Measurements from ENCODE around the gene ARHGAP35.

- TF ChIP-seq CTCF (IDR thresholded peaks at IDR 0.05) (no peak), POLR2A (IDR thresholded peaks at IDR 0.05) (no peak), POLR2AphosphoS5 (IDR thresholded peaks at IDR 0.05) (no peak), EP300 (IDR thresholded peaks at IDR 0.05; ENCODE audit: low read depth) (no peak)
Measured at GRCh38 chr19:46875234-46875633, 14.4 kb downstream of the ARHGAP35 start.

Measured in transverse colon (tissue), 4 donors.